GM18502 (cell line): ENCODE results near the gene RBP5.

ENCODE experiments used
- ATAC-seq: cut with Tn5 transposase; IDR thresholded peaks from one replicate; pipeline ENCODE4 v1.9.1; 2021; ENCODE audit warnings: mild to moderate bottlenecking; ENCODE audit not compliant: unreplicated experiment, poor library complexity

Gene RBP5

GRCh38 chr12:7081037-7081436, 47.7 kb downstream of the RBP5 start:
- no peak for ATAC-seq

GRCh38 chr12:7079826-7080125, 48.9 kb downstream of the RBP5 start:
- ATAC-seq, result no peak

- no peak for ATAC-seq
Measured at GRCh38 chr12:7078163-7078562, 50.5 kb downstream of the RBP5 start.

- ATAC-seq, result no peak
Measured at GRCh38 chr12:7076493-7076892, 52.2 kb downstream of the RBP5 start.

GRCh38 chr12:7075939-7076338, 52.8 kb downstream of the RBP5 start:
- no peak for ATAC-seq

- no peak for ATAC-seq
Measured at GRCh38 chr12:7075518-7075917, 53.2 kb downstream of the RBP5 start.

GRCh38 chr12:7073946-7074345, 54.7 kb downstream of the RBP5 start:
- ATAC-seq, result no peak
